ENCODE data around the gene ALG9. TPM values are rescaled to one million over a fixed set of nuclear protein-coding genes. Genes with fewer than 3 reads are reported as not detected.

The ALG9 gene
- total RNA-seq, 3 donors from 2014 or later (not counting 1 experiment from before 2014, with no cell fraction given) = 30.6 to 37.1 (median 35.4) TPM

GRCh38 chr11:111736621-111737443, 134.5 kb downstream of the ALG9 start:
- Histone ChIP-seq H3K27ac (ENCODE audit: low read length) (no peak overlapping the region), H3K36me3 (ENCODE audit: control insufficient read depth, insufficient read depth, low read length) (peaks cover 11% of the 10 kb centered on the region), H3K9me3 (ENCODE audit: control insufficient read depth, insufficient read depth, low read length) (no peaks in the 10 kb centered on the region), H3K4me1 (ENCODE audit: control insufficient read depth, insufficient read depth, low read length) (no peaks in the 10 kb centered on the region), H3K4me3 (ENCODE audit: low read length) (no peak overlapping the region), H3K27me3 (ENCODE audit: control insufficient read depth, insufficient read depth, low read length) (no peaks in the 10 kb centered on the region)
- intact Hi-C loops (cut with micrococcal nuclease) = no loop called here
- ATAC-seq (peak in 1 of 3 donors; percentile 14), DNase-seq (no peak)
- peaks cover 14% of the 10 kb centered on the region for H3K36me3 Mint-ChIP-seq
- peak overlapping the region in 1 of 2 donors; percentile 68 for H3K27ac Mint-ChIP-seq
- H3K4me1 Mint-ChIP-seq = no peaks in the 10 kb centered on the region
- WGBS (ENCODE audit: insufficient coverage) = 93% methylated on average over 14 of the region's 15 CpGs
- no peaks in the 10 kb centered on the region for H3K9me3 Mint-ChIP-seq
- H3K27me3 Mint-ChIP-seq (ENCODE audit: low read depth in 2 of 2) = no peaks in the 10 kb centered on the region
- TF ChIP-seq CTCF (IDR thresholded peaks at IDR 0.05) = no peak
- no peak overlapping the region for H3K4me3 Mint-ChIP-seq

Other genes with a start within 250 kb of the ALG9 start
- 10 to 100 TPM; 32.6 to 41.4 (median 40.8) TPM for gene PPP2R1B, start 105.2 kb downstream of the ALG9 start, total RNA-seq
- 1 to 10 TPM; 2.0 to 4.0 (median 3.3) TPM for gene FDXACB1, start 7.6 kb upstream of the ALG9 start, total RNA-seq
- 1 to 10 TPM; 5.9 to 9.2 (median 7.6) TPM for gene CFAP68, start 8.0 kb upstream of the ALG9 start, total RNA-seq
- gene CRYAB, start 40.2 kb upstream of the ALG9 start, total RNA-seq = not detected
- gene HSPB2, start 41.2 kb upstream of the ALG9 start, total RNA-seq = not detected
- not detected for gene C11orf52, start 47.3 kb upstream of the ALG9 start, total RNA-seq
- gene DIXDC1, start 65.8 kb upstream of the ALG9 start, total RNA-seq = 1 to 10 TPM in 1 of 3 donors, under 1 TPM in 2; 0.26 to 1.0 (median 0.57) TPM
- gene DLAT, start 153.8 kb upstream of the ALG9 start, total RNA-seq = 10 to 100 TPM; 12.6 to 16.2 (median 15.5) TPM
- not detected for gene PIH1D2, start 202.4 kb upstream of the ALG9 start, total RNA-seq
- gene NKAPD1, start 202.7 kb upstream of the ALG9 start, total RNA-seq = 10 to 100 TPM; 12.6 to 14.9 (median 13.3) TPM
- 10 to 100 TPM; 14.6 to 17.8 (median 17.0) TPM for gene TIMM8B, start 215.2 kb upstream of the ALG9 start, total RNA-seq
- gene SDHD, start 215.3 kb upstream of the ALG9 start, total RNA-seq = 10 to 100 TPM; 46.8 to 55.0 (median 52.3) TPM

Measured in natural killer cell (primary cell).